ENCODE data around the gene ANAPC16.
"Not testable (repeated sequence)": the region's sequence is repeated elsewhere in the genome, so short reads cannot be mapped to it uniquely, and the experiment has no call there.

ANAPC16 gene

GRCh38 chr10:72265990-72266865, 50.4 kb downstream of the ANAPC16 start:
- no peak for DNase-seq

- no peak for DNase-seq
Measured at GRCh38 chr10:72267381-72267780, 51.6 kb downstream of the ANAPC16 start.

GRCh38 chr10:72267819-72268399, 52.1 kb downstream of the ANAPC16 start:
- no peak for DNase-seq

DNA sequence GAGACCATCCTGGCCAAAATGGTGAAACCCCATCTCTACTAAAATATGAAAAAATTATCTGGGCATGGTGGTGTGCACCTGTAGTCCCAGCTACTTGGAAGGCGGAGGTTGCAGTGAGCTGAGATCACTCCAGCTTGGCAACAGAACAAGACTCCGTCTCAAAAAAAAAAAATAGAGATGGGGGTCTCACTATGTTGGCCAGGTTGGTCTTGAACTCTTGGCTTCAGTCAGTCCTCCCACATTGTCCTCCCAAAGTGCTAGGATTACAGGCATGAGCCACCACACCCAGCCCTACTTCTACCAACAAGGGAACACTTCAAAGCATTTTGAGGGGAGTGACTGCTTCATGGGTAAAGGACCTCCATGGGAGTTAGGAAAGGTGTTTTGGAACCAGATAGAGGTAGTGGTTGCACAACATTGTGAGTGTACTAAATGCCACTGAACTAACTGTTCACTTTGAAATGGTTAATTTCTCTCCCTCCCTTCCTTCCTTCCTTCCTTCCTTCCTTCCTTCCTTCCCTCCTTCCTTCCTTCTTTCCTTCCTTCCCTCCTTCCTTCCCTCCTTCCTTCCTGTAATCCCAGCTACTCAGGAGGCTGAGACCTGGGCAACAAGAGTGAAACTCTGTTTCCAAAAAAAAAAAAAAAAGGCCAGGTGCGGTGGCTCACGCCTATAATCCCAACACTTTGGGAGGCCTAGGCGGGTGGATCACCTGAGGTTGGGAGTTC, 52.8 kb downstream of the ANAPC16 start:
- not testable (repeated sequence) for DNase-seq

DNA sequence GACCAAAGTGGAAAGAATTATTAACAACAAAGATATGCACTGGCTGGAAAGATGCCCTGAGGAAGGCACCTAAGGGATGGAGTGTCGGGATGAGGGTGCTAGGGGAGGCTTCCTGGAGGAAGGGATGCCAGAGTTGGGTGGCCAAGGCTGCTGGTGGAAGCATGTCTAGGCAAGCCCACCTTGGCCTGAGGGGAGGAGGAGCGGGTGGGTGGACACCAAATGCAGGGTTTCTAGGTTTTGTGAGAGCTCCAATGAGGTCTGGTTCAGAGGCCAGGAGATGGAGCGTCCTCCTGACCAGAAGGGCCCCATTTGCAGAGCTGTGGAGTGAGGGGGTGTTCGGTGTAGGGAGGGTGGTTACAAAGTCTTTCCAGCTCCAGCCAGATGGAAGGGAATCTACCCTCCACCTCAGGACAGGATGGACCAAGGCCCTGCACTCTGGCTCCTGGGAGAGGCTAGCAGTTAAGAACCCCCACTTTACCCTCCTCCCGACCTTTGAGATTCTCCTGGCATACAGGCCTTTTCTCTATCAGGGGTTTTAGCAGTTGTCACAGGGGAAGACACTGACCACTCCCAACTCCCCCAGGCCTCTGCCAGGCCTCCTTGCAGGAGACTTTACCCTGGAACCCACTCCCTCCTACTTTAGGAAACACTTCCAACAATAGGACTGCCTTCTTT, 54.9 kb downstream of the ANAPC16 start:
- no peak for DNase-seq

GRCh38 chr10:72272689-72273409, 57.0 kb downstream of the ANAPC16 start:
- DNase-seq, result peak; percentile 59

GRCh38 chr10:72273410-72274212, 57.8 kb downstream of the ANAPC16 start, which contains the start of gene DDIT4:
TSS of gene DDIT4 (plus strand) at chr10:72273924. CDS start at chr10:72274217, 293 bp downstream.
- peak; percentile 98 for DNase-seq

DNA sequence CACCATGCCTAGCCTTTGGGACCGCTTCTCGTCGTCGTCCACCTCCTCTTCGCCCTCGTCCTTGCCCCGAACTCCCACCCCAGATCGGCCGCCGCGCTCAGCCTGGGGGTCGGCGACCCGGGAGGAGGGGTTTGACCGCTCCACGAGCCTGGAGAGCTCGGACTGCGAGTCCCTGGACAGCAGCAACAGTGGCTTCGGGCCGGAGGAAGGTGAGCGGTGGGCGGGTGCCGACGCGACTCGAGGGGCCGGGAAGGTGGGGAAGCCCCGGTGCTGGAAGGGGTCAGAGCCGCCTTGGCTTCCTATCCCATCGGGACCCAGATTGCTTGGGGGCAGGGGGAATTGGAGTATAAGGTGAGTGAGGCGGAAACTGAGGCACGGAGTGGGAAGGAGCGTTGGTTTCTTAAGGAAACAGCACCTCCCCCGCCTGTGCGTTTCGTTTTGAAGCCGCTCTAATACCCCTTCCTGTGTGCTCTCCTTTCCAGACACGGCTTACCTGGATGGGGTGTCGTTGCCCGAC, 58.5 kb downstream of the ANAPC16 start:
- no peak for DNase-seq

- peak; percentile 59 for DNase-seq
Measured at GRCh38 chr10:72274730-72275350, 59.0 kb downstream of the ANAPC16 start.

DNA sequence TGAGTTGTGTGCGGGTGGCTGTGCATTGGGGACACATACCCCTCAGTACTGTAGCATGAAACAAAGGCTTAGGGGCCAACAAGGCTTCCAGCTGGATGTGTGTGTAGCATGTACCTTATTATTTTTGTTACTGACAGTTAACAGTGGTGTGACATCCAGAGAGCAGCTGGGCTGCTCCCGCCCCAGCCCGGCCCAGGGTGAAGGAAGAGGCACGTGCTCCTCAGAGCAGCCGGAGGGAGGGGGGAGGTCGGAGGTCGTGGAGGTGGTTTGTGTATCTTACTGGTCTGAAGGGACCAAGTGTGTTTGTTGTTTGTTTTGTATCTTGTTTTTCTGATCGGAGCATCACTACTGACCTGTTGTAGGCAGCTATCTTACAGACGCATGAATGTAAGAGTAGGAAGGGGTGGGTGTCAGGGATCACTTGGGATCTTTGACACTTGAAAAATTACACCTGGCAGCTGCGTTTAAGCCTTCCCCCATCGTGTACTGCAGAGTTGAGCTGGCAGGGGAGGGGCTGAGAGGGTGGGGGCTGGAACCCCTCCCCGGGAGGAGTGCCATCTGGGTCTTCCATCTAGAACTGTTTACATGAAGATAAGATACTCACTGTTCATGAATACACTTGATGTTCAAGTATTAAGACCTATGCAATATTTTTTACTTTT, 59.7 kb downstream of the ANAPC16 start:
- DNase-seq, result no peak

GRCh38 chr10:72276013-72276387, 60.2 kb downstream of the ANAPC16 start:
- no peak for DNase-seq

DNA sequence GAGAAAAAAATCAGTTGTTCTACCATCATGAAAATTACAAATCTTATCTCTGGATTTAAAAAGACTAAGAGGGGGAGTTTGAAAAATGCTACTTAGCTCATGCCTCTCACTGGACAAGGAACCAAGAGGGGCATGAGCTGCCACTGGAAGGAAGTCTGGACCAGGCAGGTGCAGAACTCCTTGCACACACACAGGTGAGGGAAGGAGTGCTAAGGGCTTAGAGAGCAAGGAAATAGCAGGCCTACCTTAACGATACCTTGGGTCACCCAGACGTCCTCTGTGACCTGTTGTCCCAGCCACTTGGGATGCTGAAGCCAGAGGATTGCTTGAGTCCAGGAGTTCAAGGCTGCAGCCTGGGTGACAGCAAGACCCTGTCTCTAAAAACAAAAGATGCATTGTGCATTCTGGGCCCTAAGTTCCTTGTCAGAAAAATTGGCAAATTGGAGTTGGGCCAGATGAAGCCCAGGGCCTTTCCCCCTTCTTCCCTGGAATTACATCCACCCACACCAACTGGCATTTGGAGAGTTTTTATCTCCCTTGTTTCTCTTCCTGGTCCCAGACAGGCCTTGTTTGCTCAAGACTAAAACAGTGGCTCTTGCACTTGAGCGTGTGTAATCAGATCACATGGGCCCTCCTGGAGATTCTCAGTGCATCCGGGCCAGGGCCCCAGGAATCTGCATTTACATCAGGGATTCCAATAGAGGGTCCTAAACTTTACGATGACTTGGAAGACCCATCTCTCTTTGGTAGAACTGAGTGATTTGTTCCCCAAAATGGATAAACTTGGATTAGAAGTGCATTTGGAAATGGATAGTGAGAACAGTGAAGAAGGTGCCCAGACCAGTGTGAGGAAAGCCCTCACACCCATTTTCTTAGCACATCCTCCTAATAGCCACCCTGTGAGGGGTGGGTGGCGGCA, 60.9 kb downstream of the ANAPC16 start:
- DNase-seq, result no peak

DNA sequence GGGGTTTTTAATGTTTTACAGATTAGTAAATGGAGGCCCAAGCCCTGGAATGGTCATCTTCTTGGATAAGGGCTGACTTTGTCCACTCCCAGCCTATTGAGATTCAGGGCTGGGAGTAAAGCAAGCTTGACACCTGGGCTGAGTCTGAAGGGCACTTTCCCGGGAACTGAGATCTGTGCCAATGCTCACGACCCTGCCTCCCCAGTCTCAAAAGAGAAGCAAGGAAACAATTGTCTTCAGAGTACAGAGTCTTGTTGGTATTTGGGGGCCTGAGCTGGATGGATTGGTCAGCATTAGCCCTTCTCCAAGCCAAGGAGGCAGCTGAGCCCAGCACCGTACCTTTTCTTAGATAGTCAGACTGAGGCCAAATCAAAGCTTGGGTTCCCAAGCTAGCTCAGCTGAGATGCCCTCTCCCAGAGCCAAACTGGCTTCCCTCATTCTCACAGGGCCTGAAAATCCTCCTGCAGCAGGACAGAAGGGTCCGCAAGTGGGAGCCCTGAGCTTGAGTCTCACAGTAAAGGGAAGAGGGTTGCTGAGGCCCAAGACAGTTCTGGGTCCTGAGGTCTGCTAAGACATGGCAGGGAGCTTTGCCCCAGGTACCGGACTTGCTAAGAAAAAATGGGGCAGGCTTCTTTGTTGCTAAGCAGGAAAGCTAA, 61.7 kb downstream of the ANAPC16 start:
- no peak for DNase-seq

DNA sequence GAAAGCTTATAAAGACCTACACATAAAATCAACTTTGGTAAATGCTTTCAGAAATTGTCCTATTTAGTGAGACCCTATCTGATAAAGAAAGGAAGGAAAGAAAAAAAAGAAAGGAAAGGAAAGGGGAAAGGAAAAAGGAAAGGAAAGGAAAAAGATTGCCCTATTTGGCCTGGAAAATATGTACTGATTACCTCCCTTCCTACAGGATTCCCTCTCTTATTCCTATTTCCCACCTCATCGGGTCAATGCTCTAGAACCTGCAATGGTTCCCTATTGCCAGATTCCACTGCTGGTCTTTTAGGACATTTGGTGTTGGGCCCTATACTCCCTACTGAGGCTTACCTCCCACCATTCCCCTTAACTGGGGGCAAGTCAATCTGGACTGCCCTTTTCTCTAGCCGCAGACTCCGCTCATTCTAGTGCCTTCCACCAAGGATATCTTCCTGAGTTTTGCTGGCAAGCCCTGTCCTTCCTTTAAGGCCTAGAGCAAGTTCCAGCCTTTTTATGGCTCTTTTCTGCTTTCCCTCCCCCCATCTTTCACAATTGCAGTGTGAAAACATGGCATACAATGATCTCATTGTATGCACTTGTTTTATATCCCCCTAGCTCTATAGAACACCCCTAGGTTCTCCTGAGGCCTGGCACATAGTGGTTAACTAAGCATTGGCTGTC, 62.3 kb downstream of the ANAPC16 start:
- DNase-seq, result no peak

DNA sequence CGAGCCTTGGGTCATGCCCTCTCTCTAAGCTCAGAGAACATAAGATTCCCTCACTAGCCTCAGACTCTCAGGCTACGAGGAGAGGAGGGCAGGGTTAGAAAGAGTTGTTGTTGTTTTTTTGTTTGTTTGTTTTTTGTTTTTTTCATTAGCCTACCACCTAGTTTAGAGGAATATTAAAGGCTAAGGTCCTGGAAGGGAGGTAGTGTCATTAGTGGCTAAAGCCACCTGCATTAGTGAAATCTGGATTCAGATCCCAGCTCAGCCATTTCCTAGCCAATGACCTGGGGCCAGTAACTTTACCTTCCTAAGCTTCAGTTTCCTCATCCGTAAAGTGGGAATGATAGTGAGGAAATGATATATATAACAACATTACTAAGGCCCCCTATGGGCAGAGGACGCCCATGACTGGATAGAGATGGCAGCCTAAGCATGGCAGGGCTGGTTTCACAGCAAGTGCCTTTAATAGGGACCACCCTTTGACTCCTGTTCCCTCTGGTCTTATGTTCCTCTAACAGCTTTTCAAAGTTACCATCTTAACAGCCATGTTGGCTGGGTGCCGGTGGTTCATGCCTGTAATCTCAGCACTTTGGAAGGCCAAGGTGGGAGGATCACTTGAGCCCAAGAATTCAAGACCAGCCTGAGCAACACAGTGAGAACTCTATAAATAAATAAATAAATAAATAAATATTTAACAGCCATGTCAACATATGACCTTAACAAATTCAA, 63.0 kb downstream of the ANAPC16 start:
- DNase-seq, result no peak

GRCh38 chr10:72279587-72279986, 63.8 kb downstream of the ANAPC16 start:
- not testable (repeated sequence) for DNase-seq

- no peak for DNase-seq
Measured at GRCh38 chr10:72283131-72283530, 67.3 kb downstream of the ANAPC16 start.
